ENCODE data around the gene PITPNM1. TPM values are rescaled to one million over a fixed set of nuclear protein-coding genes. Genes with fewer than 3 reads are reported as not detected.
"Not testable (repeated sequence)": the region's sequence is repeated elsewhere in the genome, so short reads cannot be mapped to it uniquely, and the experiment has no call there.

Gene PITPNM1
- total RNA-seq, 1 donor from 2014 or later = 91.6 TPM

DNA sequence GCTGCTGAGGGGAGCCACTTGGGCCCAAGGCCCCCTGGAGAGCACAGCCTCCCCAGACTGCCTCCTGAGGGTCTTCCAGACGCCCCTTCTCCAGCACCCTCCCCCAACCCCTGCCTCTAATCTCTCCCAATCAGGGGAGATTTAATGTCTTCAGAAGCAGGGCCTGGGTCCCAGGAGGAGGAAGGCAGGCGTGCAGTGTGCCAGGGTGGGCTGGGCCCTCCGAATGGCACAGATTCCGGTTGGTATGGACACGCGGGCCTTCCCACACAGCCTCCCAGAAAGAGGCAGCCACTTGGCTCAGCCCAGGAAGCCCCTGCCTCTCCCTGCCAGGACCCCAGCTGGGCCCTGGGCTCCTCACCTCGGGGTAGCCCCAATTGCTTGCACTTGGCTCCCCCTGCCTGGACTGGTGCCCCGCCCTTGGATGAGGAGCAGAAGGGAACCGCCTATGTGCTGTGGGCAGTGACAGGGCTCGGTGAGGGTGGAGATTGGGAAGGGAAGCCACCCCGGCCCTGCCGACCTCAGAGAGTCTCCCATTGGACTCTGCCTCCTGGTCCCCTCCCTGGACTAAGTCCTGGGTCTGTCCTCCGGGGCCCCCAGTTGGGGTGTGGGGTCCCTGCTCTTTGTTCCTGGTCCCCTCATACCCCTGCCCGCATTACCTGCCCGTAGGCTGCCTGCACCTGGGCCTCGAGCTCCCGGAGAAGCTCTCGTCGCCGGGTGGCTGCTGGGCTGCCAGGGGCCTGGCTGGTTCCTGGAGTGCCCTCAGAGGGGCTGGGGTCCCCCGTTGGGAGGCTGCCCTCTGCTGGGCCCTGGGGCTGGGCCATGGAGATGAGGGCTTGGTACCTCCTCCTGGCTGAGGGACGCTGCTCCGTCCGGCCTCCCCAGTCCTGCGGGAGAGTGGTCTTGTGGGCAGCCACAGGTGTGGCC, 18.7 kb upstream of the PITPNM1 start:
- intact Hi-C loops (cut with micrococcal nuclease) = no loop called here

GRCh38 chr11:67522844-67523555, 17.8 kb upstream of the PITPNM1 start, which contains the start of gene CABP2:
Gene CABP2 (minus strand): TSS chr11:67523446. CDS start chr11:67523326, 120 bp downstream.
- intact Hi-C loops (cut with micrococcal nuclease) = no loop called here

DNA sequence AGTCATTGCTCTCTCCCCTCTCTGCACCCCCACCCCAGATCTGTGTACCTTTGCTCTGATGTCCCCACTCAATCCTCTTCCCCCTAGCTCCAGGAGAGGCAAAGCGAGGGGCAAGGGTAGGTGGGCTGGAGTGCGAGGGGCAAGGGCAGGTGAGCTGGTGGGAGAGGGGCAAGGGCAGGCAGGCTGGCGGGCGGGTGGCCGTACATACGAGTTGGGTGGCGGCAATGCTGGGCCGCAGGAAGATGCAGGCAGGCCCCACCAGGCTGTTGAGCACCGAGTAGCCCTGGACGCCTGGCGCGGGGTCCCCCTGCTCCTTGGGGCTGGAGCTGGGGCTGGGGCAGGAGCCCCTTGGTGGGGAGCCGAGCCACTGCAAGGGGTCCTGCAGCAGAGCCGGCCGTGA, 17.2 kb upstream of the PITPNM1 start:
- intact Hi-C loops (cut with micrococcal nuclease) = no loop called here

- intact Hi-C loops (cut with micrococcal nuclease) = no loop called here
These were observed 16.8 kb upstream of the PITPNM1 start for GRCh38 chr11:67521924-67522323.

- intact Hi-C loops (cut with micrococcal nuclease) = no loop called here
These were observed 16.0 kb upstream of the PITPNM1 start for GRCh38 chr11:67520856-67521824.

GRCh38 chr11:67519726-67520125, 14.6 kb upstream of the PITPNM1 start:
- intact Hi-C loops (cut with micrococcal nuclease) = no loop called here

DNA sequence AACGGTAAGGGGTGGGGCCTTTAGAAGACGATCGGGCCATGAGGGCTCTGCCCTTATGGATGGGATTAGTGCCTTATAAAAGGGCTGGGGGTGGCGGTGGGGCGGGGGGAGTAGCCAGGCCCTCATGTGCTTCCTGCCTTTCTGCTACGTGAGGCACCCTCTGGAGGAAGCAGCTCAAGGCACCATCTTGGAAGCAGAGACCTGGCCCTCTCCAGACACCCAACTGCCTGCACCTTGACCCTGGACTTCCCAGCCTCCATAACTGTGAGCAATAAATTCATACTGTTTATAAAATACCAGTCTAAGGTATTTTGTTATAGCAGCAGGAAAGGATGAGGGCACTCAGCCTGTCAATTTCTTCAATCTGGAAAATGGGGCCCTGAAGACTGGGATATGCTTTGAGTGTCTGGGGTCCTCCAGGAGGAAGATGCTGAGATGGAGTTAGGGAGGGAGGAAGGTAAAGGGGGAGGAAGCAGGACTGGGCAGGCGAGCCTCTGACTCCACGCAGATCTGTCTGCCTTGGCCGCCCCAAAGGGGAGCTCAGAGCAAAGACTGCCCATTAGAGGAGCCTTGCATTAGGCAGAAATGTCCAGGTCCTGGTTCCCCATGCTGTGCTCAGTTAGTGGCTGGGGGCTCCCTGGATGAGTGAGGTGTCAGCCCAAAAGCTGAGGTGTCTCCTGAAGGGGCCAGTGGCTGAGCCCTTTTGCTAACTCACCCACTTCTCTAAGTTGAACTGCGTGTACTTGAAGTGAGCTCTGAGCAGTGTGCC, 12.8 kb upstream of the PITPNM1 start:
- intact Hi-C loops (cut with micrococcal nuclease) = no loop called here

DNA sequence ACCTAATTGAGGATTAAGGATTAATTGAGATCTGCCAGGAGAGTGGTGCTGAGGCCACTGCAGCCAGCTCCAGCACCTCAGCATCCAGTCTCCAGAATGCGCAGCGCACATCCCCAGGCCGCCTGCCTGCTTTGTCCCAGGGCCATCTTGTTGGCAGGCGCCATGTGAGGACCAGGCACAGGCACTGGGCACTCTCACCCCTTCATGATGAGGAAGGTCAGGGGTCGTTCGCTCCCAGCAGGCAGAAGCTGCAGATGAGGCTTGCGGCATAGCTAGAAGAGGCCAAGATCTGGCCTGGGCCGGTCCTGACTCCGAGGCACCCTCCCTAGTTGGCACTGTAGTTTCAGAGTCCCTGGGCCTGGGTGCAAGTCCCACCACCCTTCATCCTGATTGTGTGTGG, 11.6 kb upstream of the PITPNM1 start:
- intact Hi-C loops (cut with micrococcal nuclease) = no loop called here

- intact Hi-C loops (cut with micrococcal nuclease) = no loop called here
These were observed 9.0 kb upstream of the PITPNM1 start for GRCh38 chr11:67514116-67514515.

- intact Hi-C loops (cut with micrococcal nuclease) = not testable (repeated sequence)
These were observed 6.4 kb upstream of the PITPNM1 start for GRCh38 chr11:67511558-67511957.

DNA sequence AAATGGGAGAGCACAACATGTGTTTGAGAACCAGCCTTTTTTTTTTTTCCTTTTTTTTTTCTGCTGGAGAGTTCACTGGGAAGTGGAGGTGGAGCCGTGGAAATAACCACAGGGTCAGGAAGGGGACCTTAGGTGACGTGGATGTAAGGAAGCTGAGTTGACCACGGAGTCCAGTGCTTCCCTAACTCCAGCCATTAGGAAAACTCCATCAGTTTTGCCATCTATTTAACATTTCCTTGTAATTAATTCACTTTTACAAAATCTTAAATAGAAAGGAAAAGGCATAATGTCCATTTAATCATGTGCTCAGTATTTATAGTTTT, 4.8 kb upstream of the PITPNM1 start:
- intact Hi-C loops (cut with micrococcal nuclease) = no loop called here

GRCh38 chr11:67508486-67509121, 3.4 kb upstream of the PITPNM1 start:
- intact Hi-C loops (cut with micrococcal nuclease) = loop anchor here (1.0 to 10.0 kb wide), 6 partner anchors 44 to 666 kb away; partner anchors contain the start of genes KDM2A, NDUFV1, POLD4 and RCE1

- intact Hi-C loops (cut with micrococcal nuclease) = loop anchor here (1.0 to 10.0 kb wide), 6 partner anchors 44 to 666 kb away; partner anchors contain the start of genes KDM2A, NDUFV1, POLD4 and RCE1
These were observed 2.8 kb upstream of the PITPNM1 start, which contains the start of gene CDK2AP2 for GRCh38 chr11:67507864-67508485. Gene CDK2AP2 (minus strand): TSS chr11:67508162. CDS start chr11:67508082, 80 bp downstream.

GRCh38 chr11:67507242-67507863, 2.2 kb upstream of the PITPNM1 start:
- intact Hi-C loops (cut with micrococcal nuclease) = loop anchor here (5.0 to 10.0 kb wide), 2 partner anchors 393 to 665 kb away; partner anchors contain the start of genes KDM2A and RCE1

DNA sequence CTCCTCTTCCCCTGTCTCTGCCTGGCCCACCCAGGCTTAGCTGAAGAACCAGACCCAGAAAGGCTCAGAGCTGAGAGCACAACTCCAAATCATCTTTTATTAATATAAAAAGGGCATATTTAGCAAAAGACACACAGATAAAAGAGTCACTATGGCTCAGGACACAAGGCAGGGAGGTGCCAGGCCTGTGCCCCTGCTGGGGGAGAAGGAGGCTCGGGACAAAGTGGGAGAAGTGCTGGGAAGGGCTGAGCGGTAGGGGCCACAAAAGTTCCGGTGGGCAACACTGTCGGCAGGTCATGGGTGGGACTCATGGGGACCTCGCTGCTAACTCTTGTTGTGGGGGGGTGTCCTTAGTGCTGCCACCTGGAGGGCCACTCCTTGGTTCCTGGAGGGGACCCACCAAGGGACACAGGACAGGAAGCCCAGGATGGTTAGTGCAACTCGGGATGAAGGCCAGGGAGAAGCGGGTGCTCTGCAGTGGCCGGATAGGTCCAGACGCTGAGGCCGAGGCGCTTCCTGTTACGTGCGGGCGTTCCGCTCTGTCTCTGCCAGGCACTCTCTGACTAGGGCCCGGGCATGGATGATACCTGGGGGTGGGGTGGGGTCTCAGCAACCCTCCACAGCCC, 1.4 kb upstream of the PITPNM1 start:
- intact Hi-C loops (cut with micrococcal nuclease) = loop anchor here (1.0 to 10.0 kb wide), 6 partner anchors 22 to 664 kb away; partner anchors contain the start of genes KDM2A, RCE1 and TMEM134

DNA sequence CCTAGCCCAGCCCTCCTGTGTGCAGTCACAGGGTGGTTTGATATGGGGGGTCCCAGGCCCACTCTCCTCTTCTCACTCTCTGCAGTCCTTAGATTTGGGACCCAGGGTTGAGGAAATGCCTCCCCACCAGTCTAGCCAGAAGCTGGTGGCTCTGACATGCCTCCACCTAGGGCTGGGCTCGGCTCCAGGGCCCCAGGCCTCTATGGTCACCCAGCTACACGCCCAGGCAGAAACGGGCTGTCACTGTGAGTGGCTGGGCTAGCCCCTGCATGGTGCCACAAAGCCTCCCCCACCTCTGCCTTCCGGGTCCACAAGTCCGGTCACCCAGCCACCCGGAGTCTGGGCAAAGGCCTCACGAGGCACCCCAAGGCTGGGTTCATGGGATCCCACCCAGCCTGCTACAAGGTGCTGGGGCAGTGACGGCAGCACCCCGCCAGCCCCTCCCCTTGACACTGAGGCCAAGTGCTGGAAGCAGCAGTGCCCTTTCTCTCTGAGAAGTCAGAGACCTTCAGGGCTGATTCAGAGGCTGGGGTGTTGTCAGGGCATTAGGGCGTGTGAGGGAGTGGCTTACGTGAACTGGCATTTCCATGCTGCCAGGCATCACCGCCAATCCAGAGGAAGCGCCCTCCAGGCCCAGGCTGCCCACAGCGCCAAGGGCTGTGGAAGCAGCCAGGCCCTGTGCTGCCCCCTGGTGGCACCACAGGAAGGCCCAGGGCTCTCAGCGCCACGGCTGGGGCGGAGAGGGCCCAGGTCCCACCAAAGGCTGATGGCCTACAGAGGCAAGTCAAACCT, 638 bp upstream of the PITPNM1 start:
- intact Hi-C loops (cut with micrococcal nuclease) = loop anchor here (1.0 to 10.0 kb wide), 6 partner anchors 22 to 664 kb away; partner anchors contain the start of genes KDM2A, RCE1 and TMEM134

All from T-helper 2 cell treated with Interferon-gamma antibody and Interleukin-4, amounts not matched to agents 100 ng/mL and 5 ng/mL, for 36 hours (primary cell).